A549 (cell line): ENCODE results near the gene PSAPL1. TPM values are rescaled to one million over a fixed set of nuclear protein-coding genes. Genes with fewer than 3 reads are reported as not detected.

Experiments
- ATAC-seq, 2 experiments: fragments of 200-7000 bp in 1 of 2; fragments of >200 bp in 1 of 2; cut with Nextera tagmentation in 1 of 2; cut with Tn5 transposase in 1 of 2; 3 replicates each; pipeline versions ENCODE4 v1.8.0 to v1.9.1; 2018 to 2020; ENCODE audit warnings: mild to moderate bottlenecking in 1 of 2, moderate library complexity in 1 of 2
- CTCF ChIA-PET: fragments of 300-600 bp; sonication (Branson Sonifier 250); formaldehyde crosslinking; extraction: SDS; loops from one replicate; lab custom pipeline; 2021; ENCODE audit warnings: antibody characterized with exemption, inconsistent platforms; lab: Yijun Ruan, JAX
- POLR2A ChIA-PET: fragments of 350-600 bp; formaldehyde crosslinking; extraction: SDS; loops from one replicate; lab custom pipeline; 2021; ENCODE audit warnings: antibody characterized with exemption, inconsistent platforms; lab: Yijun Ruan, JAX
- DNase-seq, 2 experiments: peaks; one replicate each; pipeline versions ENCODE4 v3.0.0 to v3.0.0-alpha.2; 2011 to 2016; ENCODE audit warnings: low read depth in 1 of 2, low spot score in 1 of 2
- FAIRE-seq: peaks from 2 replicates; lab custom pipeline; 2011; peaks lifted over from hg19 to GRCh38; lab: Jason Lieb, UNC
- H3K27ac ChIP-seq, 2 experiments: fragments of >200 bp; sonication (Bioruptor Twin); formaldehyde crosslinking; 3 replicates each; pipeline ENCODE4 v1.5.1; 2016 to 2017
- H3K4me1 ChIP-seq: fragments of >200 bp; sonication (Bioruptor Twin); formaldehyde crosslinking; 3 replicates; pipeline ENCODE4 v1.6.1; 2016
- H3K4me2 ChIP-seq: fragments of >200 bp; sonication (Bioruptor Twin); formaldehyde crosslinking; 3 replicates; pipeline ENCODE4 v1.6.1; 2016
- H3K4me3 ChIP-seq: fragments of >200 bp; sonication (Bioruptor Twin); formaldehyde crosslinking; 3 replicates; pipeline ENCODE4 v1.5.1; 2016
- H3K9me3 ChIP-seq: fragments of >200 bp; sonication (Bioruptor Twin); formaldehyde crosslinking; 3 replicates; pipeline ENCODE4 v1.6.1; 2016
- CHD4 ChIP-seq: fragments of 200-600 bp; sonication (generic); IDR thresholded peaks from 2 replicates; pipeline ENCODE4 v1.6.1; 2016; ENCODE audit warnings: antibody characterized with exemption, mild to moderate bottlenecking, borderline replicate concordance
- CTCF ChIP-seq: fragments of >200 bp; sonication (Bioruptor Twin); formaldehyde crosslinking; IDR thresholded peaks from 3 replicates; pipeline ENCODE4 v1.5.1; 2016
- EP300 ChIP-seq, 2 experiments: fragments of >200 bp; sonication (Bioruptor Twin); formaldehyde crosslinking; IDR thresholded peaks; 2 replicates in 1 of 2; 3 replicates in 1 of 2; pipeline ENCODE4 v1.6.1; 2016 to 2017
- FOSB ChIP-seq: fragments of 250-450 bp; sonication (Bioruptor Pico); IDR thresholded peaks from 2 replicates; pipeline ENCODE4 v1.5.0; 2020; ENCODE audit warnings: mild to moderate bottlenecking, moderate library complexity
- FOXS1 ChIP-seq: fragments of 250-450 bp; sonication (Bioruptor Pico); IDR thresholded peaks from 2 replicates; pipeline ENCODE4 v1.5.0; 2020; ENCODE audit warnings: mild to moderate bottlenecking, moderate library complexity
- HOXA7 ChIP-seq: fragments of 250-450 bp; sonication (Bioruptor Pico); IDR thresholded peaks from 2 replicates; pipeline ENCODE4 v1.5.0; 2020; ENCODE audit warnings: mild to moderate bottlenecking, moderate library complexity
- JUN ChIP-seq, 2 experiments: fragments of >200 bp; sonication (Bioruptor Twin); formaldehyde crosslinking; IDR thresholded peaks; 2 replicates in 1 of 2; 3 replicates in 1 of 2; pipeline ENCODE4 v1.6.1; 2016 to 2017
- MAFK ChIP-seq: fragments of 450-650 bp; IDR thresholded peaks from 2 replicates; pipeline ENCODE4 v1.6.1; 2014; ENCODE audit not compliant: partially characterized antibody
- NR3C1 ChIP-seq: fragments of >200 bp; sonication (Bioruptor Twin); formaldehyde crosslinking; IDR thresholded peaks from 3 replicates; pipeline ENCODE4 v1.6.1; 2017
- RCOR1 ChIP-seq: fragments of 150-350 bp; IDR thresholded peaks from 2 replicates; pipeline ENCODE4 v1.6.1; 2014; ENCODE audit warnings: antibody characterized with exemption, low read length, low read depth
- RFX5 ChIP-seq: fragments of 450-650 bp; IDR thresholded peaks from 2 replicates; pipeline ENCODE4 v1.7.1; 2014; ENCODE audit warnings: antibody characterized with exemption, mild to moderate bottlenecking, moderate library complexity
- RNF2 ChIP-seq: fragments of 200-600 bp; sonication (generic); IDR thresholded peaks from 2 replicates; pipeline ENCODE4 v1.6.1; 2016; ENCODE audit warnings: low read depth, mild to moderate bottlenecking, antibody characterized with exemption, moderate library complexity, borderline replicate concordance
- SMC3 ChIP-seq: fragments of >200 bp; sonication (Bioruptor Twin); formaldehyde crosslinking; IDR thresholded peaks from 3 replicates; pipeline ENCODE4 v1.6.1; 2018; ENCODE audit warnings: inconsistent platforms
- TFCP2L1 ChIP-seq: fragments of 250-450 bp; sonication (Bioruptor Pico); IDR thresholded peaks from 2 replicates; pipeline ENCODE4 v1.5.0; 2021; ENCODE audit warnings: mild to moderate bottlenecking
- TP53 ChIP-seq: fragments of 250-450 bp; sonication (Bioruptor Pico); IDR thresholded peaks from 2 replicates; pipeline ENCODE4 v1.5.0; 2021; ENCODE audit warnings: mild to moderate bottlenecking, moderate library complexity
- ZNF302 ChIP-seq: fragments of 250-450 bp; sonication (Bioruptor Pico); IDR thresholded peaks from 2 replicates; pipeline ENCODE4 v1.9.0; 2021; ENCODE audit warnings: inconsistent platforms, mild to moderate bottlenecking, moderate library complexity
- WGBS: methylation state at CpG from one replicate; pipeline ENCODE4 v1.1.6; 2017; ENCODE audit errors: missing lambda C conversion rate; 5-methylcytosine and 5-hydroxymethylcytosine counted together
- polyA plus RNA-seq, 4 experiments: library from polyadenylated mRNA; depleted of rRNA in 3 of 4; stranded (reverse); fragments of >200 nt; fragmentation: RNase III in 1 of 4; extraction: RNeasy Plus Mini Kit Qiagen cat#74134 plus additional on column Dnase treatment in 1 of 4; gene quantifications; 2 replicates in 3 of 4; 3 replicates in 1 of 4; pipeline ENCODE4 v1.2.3, GENCODE V29; 2011 to 2017
- TF ChIP-seq, protein P1 (sequence below): fragments of 250-450 bp; sonication (Bioruptor Pico); IDR thresholded peaks from 2 replicates; pipeline ENCODE4 v1.5.0; 2020; ENCODE audit warnings: low read depth, mild to moderate bottlenecking, moderate library complexity
- TF ChIP-seq, protein P2 (sequence below): fragments of >200 bp; sonication (Bioruptor Twin); formaldehyde crosslinking; IDR thresholded peaks from 3 replicates; pipeline ENCODE4 v1.6.1; 2016
- TF ChIP-seq, protein P3 (sequence below): fragments of 450-650 bp; IDR thresholded peaks from 2 replicates; pipeline ENCODE4 v1.6.1; 2014; ENCODE audit warnings: antibody characterized with exemption
- TF ChIP-seq, protein P4 (sequence below): IDR thresholded peaks from 2 replicates; pipeline ENCODE4 v1.6.1; 2012

Gene PSAPL1
- polyA plus RNA-seq, 2 of the 4 experiments (the other 2 are of a cell fraction), result 0.04 to 0.05 TPM

GRCh38 chr4:7426525-7427171, 8.1 kb downstream of the PSAPL1 start:
- 84% methylated on average over 13 of the region's 20 CpGs for WGBS
- DNase-seq, result no peak
- H3K9me3 ChIP-seq, result no peaks in the 10 kb centered on the region
- peaks cover 23% of the 10 kb centered on the region for H3K4me1 ChIP-seq
- TF ChIP-seq RFX5 (no peak), CHD4 (no peak), RCOR1 (no peak), ZNF302 (no peak), EP300 (IDR thresholded peaks at IDR 0.05) (no peak), SMC3 (no peak), JUN (IDR thresholded peaks at IDR 0.05) (no peak), TFCP2L1 (CRISPR knock-in tag) (no peak), NR3C1 (no peak), RNF2 (no peak), TP53 (CRISPR knock-in tag) (no peak)
- TF ChIP-seq, protein P1, sequence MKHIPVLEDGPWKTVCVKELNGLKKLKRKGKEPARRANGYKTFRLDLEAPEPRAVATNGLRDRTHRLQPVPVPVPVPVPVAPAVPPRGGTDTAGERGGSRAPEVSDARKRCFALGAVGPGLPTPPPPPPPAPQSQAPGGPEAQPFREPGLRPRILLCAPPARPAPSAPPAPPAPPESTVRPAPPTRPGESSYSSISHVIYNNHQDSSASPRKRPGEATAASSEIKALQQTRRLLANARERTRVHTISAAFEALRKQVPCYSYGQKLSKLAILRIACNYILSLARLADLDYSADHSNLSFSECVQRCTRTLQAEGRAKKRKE, result no peak
- TF ChIP-seq, protein P2, sequence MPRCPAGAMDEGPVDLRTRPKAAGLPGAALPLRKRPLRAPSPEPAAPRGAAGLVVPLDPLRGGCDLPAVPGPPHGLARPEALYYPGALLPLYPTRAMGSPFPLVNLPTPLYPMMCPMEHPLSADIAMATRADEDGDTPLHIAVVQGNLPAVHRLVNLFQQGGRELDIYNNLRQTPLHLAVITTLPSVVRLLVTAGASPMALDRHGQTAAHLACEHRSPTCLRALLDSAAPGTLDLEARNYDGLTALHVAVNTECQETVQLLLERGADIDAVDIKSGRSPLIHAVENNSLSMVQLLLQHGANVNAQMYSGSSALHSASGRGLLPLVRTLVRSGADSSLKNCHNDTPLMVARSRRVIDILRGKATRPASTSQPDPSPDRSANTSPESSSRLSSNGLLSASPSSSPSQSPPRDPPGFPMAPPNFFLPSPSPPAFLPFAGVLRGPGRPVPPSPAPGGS, result no peak
- TF ChIP-seq, protein P3, sequence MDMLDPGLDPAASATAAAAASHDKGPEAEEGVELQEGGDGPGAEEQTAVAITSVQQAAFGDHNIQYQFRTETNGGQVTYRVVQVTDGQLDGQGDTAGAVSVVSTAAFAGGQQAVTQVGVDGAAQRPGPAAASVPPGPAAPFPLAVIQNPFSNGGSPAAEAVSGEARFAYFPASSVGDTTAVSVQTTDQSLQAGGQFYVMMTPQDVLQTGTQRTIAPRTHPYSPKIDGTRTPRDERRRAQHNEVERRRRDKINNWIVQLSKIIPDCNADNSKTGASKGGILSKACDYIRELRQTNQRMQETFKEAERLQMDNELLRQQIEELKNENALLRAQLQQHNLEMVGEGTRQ, result no peak
- TF ChIP-seq, all 56 proteins: peak for 0
- Histone ChIP-seq H3K4me3 (no peak overlapping the region), H3K4me2 (no peak overlapping the region), H3K27ac (no peak overlapping the region)
- FAIRE-seq (no peak), ATAC-seq (no peak)
- POLR2A ChIA-PET, result no interaction called here
- CTCF ChIA-PET, result no interaction called here

GRCh38 chr4:7425591-7426468, 8.9 kb downstream of the PSAPL1 start:
- ChIA-PET POLR2A (no interaction called here), CTCF (no interaction called here)
- ATAC-seq, result no peak
- no peak for TF ChIP-seq FOXS1
- H3K4me1 ChIP-seq, result peaks cover 15% of the 10 kb centered on the region
- H3K4me2 ChIP-seq, result no peak overlapping the region
- no peak overlapping the region for H3K4me3 ChIP-seq
- H3K27ac ChIP-seq, result no peak overlapping the region
- no peak for DNase-seq
- FAIRE-seq, result no peak
- no peaks in the 10 kb centered on the region for H3K9me3 ChIP-seq
- WGBS, result 79% methylated on average over 18 of the region's 28 CpGs

DNA sequence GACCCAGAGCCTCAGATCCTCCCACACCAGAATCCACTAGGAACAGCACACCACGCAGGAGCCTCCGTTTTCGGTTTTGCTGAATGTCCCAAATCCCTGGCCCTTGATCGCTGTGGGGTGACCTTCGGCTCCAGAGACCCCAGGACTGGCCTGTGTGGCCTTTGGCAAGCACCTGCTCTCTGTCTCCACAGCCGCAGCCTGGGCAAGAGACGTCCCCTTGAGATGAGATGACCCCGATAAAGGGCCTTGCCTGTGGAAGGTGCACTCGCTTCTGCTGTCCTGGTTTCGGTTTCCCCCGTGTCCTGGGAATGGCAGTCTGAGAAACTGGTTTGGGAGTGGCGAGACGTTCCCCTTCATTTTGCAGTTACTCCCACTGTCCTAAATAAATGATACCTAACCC, 9.6 kb downstream of the PSAPL1 start:
- TF ChIP-seq CHD4 (no peak), MAFK (no peak), NR3C1 (no peak), FOSB (CRISPR knock-in tag) (no peak), CTCF (no peak), EP300 (IDR thresholded peaks at IDR 0.05) (no peak), HOXA7 (no peak)
- TF ChIP-seq, protein P4, sequence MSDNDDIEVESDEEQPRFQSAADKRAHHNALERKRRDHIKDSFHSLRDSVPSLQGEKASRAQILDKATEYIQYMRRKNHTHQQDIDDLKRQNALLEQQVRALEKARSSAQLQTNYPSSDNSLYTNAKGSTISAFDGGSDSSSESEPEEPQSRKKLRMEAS, result no peak
- ChIA-PET CTCF (no interaction called here), POLR2A (no interaction called here)
- no peak overlapping the region for H3K4me3 ChIP-seq
- H3K9me3 ChIP-seq, result no peaks in the 10 kb centered on the region
- 91% methylated on average over 11 of the region's 13 CpGs for WGBS
- peaks cover 8% of the 10 kb centered on the region for H3K4me1 ChIP-seq
- no peak overlapping the region for H3K27ac ChIP-seq
- no peak overlapping the region for H3K4me2 ChIP-seq
- ATAC-seq (no peak), DNase-seq (no peak), FAIRE-seq (no peak)
